A673 (cell line): ENCODE measurements around the gene PDE6G. TPM values are rescaled to one million over a fixed set of nuclear protein-coding genes. Genes with fewer than 3 reads are reported as not detected.
A peak's percentile ranks its signal among the peaks of the same experiment; 100 is the strongest.

Source experiments
- BruUV-seq: library from RNA; stranded (reverse); fragments of 400-500 nt; replicated peaks from 2 replicates; lab custom pipeline; 2021; lab: Mats Ljungman, UMichigan
- CTCF ChIA-PET: fragments of 300-600 bp; sonication (Branson Sonifier 250); formaldehyde crosslinking; loops from one replicate; lab custom pipeline; 2022; ENCODE audit warnings: antibody characterized with exemption; lab: Charles Lee
- POLR2A ChIA-PET: fragments of 300-600 bp; sonication (Branson Sonifier 250); formaldehyde crosslinking; loops from one replicate; lab custom pipeline; 2022; ENCODE audit warnings: antibody characterized with exemption; ENCODE audit not compliant: low non-redundant PET; lab: Charles Lee
- DNase-seq: peaks from one replicate; pipeline ENCODE4 v3.0.0-alpha.2; 2015; ENCODE audit warnings: low spot score
- H3K27ac ChIP-seq: fragments of 200-600 bp; sonication (generic); 2 replicates; pipeline ENCODE4 v1.5.1; 2016; ENCODE audit warnings: mixed run types, low read depth, mild to moderate bottlenecking, mixed read lengths, antibody characterized with exemption, low read length; ENCODE audit not compliant: poor library complexity, severe bottlenecking
- H3K27me3 ChIP-seq: fragments of 200-600 bp; sonication (generic); replicated peaks from 2 replicates; pipeline ENCODE4 v1.6.1; 2017; ENCODE audit warnings: mixed run types, low read depth, mild to moderate bottlenecking, mixed read lengths, antibody characterized with exemption, low read length; ENCODE audit not compliant: insufficient read depth, poor library complexity
- H3K36me3 ChIP-seq: fragments of 200-600 bp; sonication (generic); 2 replicates; pipeline ENCODE4 v1.6.1; 2016; ENCODE audit warnings: mixed run types, mild to moderate bottlenecking, mixed read lengths, antibody characterized with exemption, low read length; ENCODE audit not compliant: insufficient read depth, poor library complexity, severe bottlenecking
- H3K4me1 ChIP-seq: fragments of 200-600 bp; sonication (generic); 2 replicates; pipeline ENCODE4 v1.6.1; 2017; ENCODE audit warnings: mixed run types, mild to moderate bottlenecking, mixed read lengths, antibody characterized with exemption, low read length; ENCODE audit not compliant: insufficient read depth, poor library complexity, severe bottlenecking
- H3K4me3 ChIP-seq: fragments of 200-600 bp; sonication (generic); 2 replicates; pipeline ENCODE4 v1.5.1; 2016; ENCODE audit warnings: low read depth, mixed run types, mild to moderate bottlenecking, mixed read lengths, low read length; ENCODE audit not compliant: poor library complexity, severe bottlenecking
- H3K9me3 ChIP-seq: fragments of 200-600 bp; sonication (generic); 2 replicates; pipeline ENCODE4 v1.6.1; 2016; ENCODE audit warnings: mixed run types, low read depth, mild to moderate bottlenecking, mixed read lengths, antibody characterized with exemption, low read length; ENCODE audit not compliant: poor library complexity, severe bottlenecking
- CTCF ChIP-seq: fragments of 300-800, 200-600 bp; sonication (generic); conservative IDR thresholded peaks from 2 replicates; pipeline ENCODE4 v1.5.1; 2017; ENCODE audit warnings: low read depth, mild to moderate bottlenecking, antibody characterized with exemption, low read length, moderate library complexity, mixed read lengths
- EZH2 ChIP-seq: fragments of 200-600 bp; sonication (generic); IDR thresholded peaks from 2 replicates; pipeline ENCODE4 v1.6.1; 2017; ENCODE audit warnings: borderline replicate concordance, low read depth, mild to moderate bottlenecking, mixed read lengths, antibody characterized with exemption, low read length; ENCODE audit not compliant: poor library complexity, severe bottlenecking
- intact Hi-C: fragments of 100-400 bp; cut with micrococcal nuclease; formaldehyde crosslinking; loops from one replicate; pipeline ENCODE4 v1.10.0; 2022; ENCODE audit not compliant: unreplicated experiment
- total RNA-seq: library from RNA; stranded (reverse); gene quantifications from 2 replicates; pipeline ENCODE4 v1.2.3, GENCODE V29; 2021

Gene PDE6G
- total RNA-seq, 1 experiment from 2014 or later: 0.43 TPM

GRCh38 chr17:81684442-81684911 lies 28.1 kb upstream of the PDE6G start:
- no peak for TF ChIP-seq CTCF
- TF ChIP-seq EZH2: no peak
- Histone ChIP-seq H3K4me3 (peak overlapping the region; percentile 93), H3K27ac (peak overlapping the region; percentile 90), H3K9me3 (no peaks in the 10 kb centered on the region), H3K4me1 (peaks cover 25% of the 10 kb centered on the region), H3K27me3 (no peaks in the 10 kb centered on the region), H3K36me3 (peaks cover 36% of the 10 kb centered on the region)
- intact Hi-C loops: no loop called here
- BruUV-seq: TSS peak; percentile 71
- POLR2A ChIA-PET: no interaction called here
- peak; percentile 41 for DNase-seq
- CTCF ChIA-PET: no interaction called here

- Histone ChIP-seq H3K9me3 (no peaks in the 10 kb centered on the region), H3K36me3 (peaks cover 32% of the 10 kb centered on the region), H3K4me1 (peaks cover 25% of the 10 kb centered on the region), H3K4me3 (peak within 1 kb of the TSS; percentile 93), H3K27me3 (no peaks in the 10 kb centered on the region), H3K27ac (peak within 1 kb of the TSS; percentile 90)
- no peak for TF ChIP-seq CTCF
- no peak for TF ChIP-seq EZH2
- peak; percentile 100 for DNase-seq
- ChIA-PET CTCF (interaction anchor here (0.7 to 1.0 kb wide), 2 partner anchors 10 to 280 kb away, joined by 3 to 5 read pairs; no protein-coding TSS in a partner anchor), POLR2A (no interaction called here)
- intact Hi-C loops: no loop called here
- no TSS peak for BruUV-seq
Measured at GRCh38 chr17:81683584-81684441, 27.5 kb upstream of the PDE6G start, which contains the start of the genes ARL16 and HGS. Gene ARL16 (minus strand): TSS chr17:81683797. CDS start chr17:81683753, 44 bp downstream. Gene HGS (plus strand): TSS chr17:81684011. CDS start chr17:81684067, 56 bp downstream.

- BruUV-seq: no TSS peak
- H3K4me3 ChIP-seq: peak overlapping the region; percentile 93
- POLR2A ChIA-PET: no interaction called here
Measured at GRCh38 chr17:81683208-81683583, 26.9 kb upstream of the PDE6G start.

More at GRCh38 chr17:81683208-81683583, 26.9 kb upstream of the PDE6G start:
- H3K36me3 ChIP-seq: peaks cover 26% of the 10 kb centered on the region
- no peaks in the 10 kb centered on the region for H3K27me3 ChIP-seq
- no peaks in the 10 kb centered on the region for H3K9me3 ChIP-seq
- CTCF ChIA-PET: interaction anchor here (1.0 kb wide), 1 partner anchor 11 kb away, joined by 3 read pairs; no protein-coding TSS in a partner anchor
- peak overlapping the region; percentile 90 for H3K27ac ChIP-seq
- peaks cover 25% of the 10 kb centered on the region for H3K4me1 ChIP-seq
- DNase-seq: no peak
- intact Hi-C loops: no loop called here
- no peak for TF ChIP-seq CTCF
- TF ChIP-seq EZH2: no peak
